SK-N-SH (cell line): Measurements from ENCODE around the gene ARHGDIB. TPM values are rescaled to one million over a fixed set of nuclear protein-coding genes. Genes with fewer than 3 reads are reported as not detected.

Source experiments
- CTCF ChIA-PET: fragments of 300-600, 350-600 bp; formaldehyde crosslinking; extraction: SDS; loops from one replicate; lab custom pipeline; 2021; lab: Yijun Ruan, JAX
- POLR2A ChIA-PET: fragments of 350-600 bp; sonication (Branson Sonifier 250); formaldehyde crosslinking; extraction: SDS; loops from one replicate; lab custom pipeline; 2020; ENCODE audit warnings: antibody characterized with exemption, inconsistent platforms; lab: Yijun Ruan, JAX
- DNase-seq: peaks from one replicate; pipeline ENCODE4 v3.0.0; 2012
- H2AFZ ChIP-seq: fragments of 200-600 bp; sonication (generic); 2 replicates; pipeline ENCODE4 v1.8.1; 2016; ENCODE audit warnings: antibody characterized with exemption, mild to moderate bottlenecking, low read depth
- H3F3A ChIP-seq: fragments of 200-600 bp; sonication (generic); replicated peaks from 2 replicates; pipeline ENCODE3; 2016; ENCODE audit warnings: antibody characterized with exemption, mild to moderate bottlenecking; ENCODE audit not compliant: insufficient read depth
- H3K27ac ChIP-seq, 2 experiments: fragments of 200-500 bp in 1 of 2; fragments of 200-600 bp in 1 of 2; sonication (Bioruptor generic) in 1 of 2; sonication (generic), shearing (Covaris generic) in 1 of 2; 2 replicates each; pipeline versions ENCODE4 v1.5.1 to v1.6.1; 2014 to 2016; ENCODE audit warnings: low read depth in 2 of 2, inconsistent platforms in 1 of 2, low read length in 1 of 2, mild to moderate bottlenecking in 1 of 2, mixed read lengths in 1 of 2
- H3K27me3 ChIP-seq: fragments of 200-600 bp; sonication (generic), shearing (Covaris generic); 2 replicates; pipeline ENCODE4 v1.6.1; 2016; ENCODE audit warnings: mixed run types; ENCODE audit not compliant: insufficient read depth
- H3K36me3 ChIP-seq, 2 experiments: fragments of 200-500 bp in 1 of 2; fragments of 200-600 bp in 1 of 2; sonication (Bioruptor generic) in 1 of 2; sonication (generic) in 1 of 2; replicated peaks in 1 of 2; 2 replicates each; pipeline versions ENCODE3 to v1.5.1; 2014 to 2016; ENCODE audit warnings: low read length in 1 of 2, mild to moderate bottlenecking in 1 of 2; ENCODE audit not compliant: insufficient read depth in 2 of 2, control insufficient read depth in 1 of 2
- H3K4me1 ChIP-seq, 2 experiments: fragments of 200-500 bp in 1 of 2; fragments of 200-600 bp in 1 of 2; sonication (Bioruptor generic) in 1 of 2; sonication (generic), shearing (Covaris generic) in 1 of 2; 2 replicates each; pipeline versions ENCODE4 v1.5.1 to v1.6.1; 2014 to 2016; ENCODE audit warnings: low read depth in 1 of 2, low read length in 1 of 2, mixed run types in 1 of 2; ENCODE audit not compliant: insufficient read depth in 2 of 2, control insufficient read depth in 1 of 2
- H3K4me2 ChIP-seq: fragments of 200-600 bp; sonication (generic), shearing (Covaris generic); 2 replicates; pipeline ENCODE4 v1.6.1; 2017; ENCODE audit warnings: mixed run types
- H3K4me3 ChIP-seq, 2 experiments: fragments of 200-500 bp in 1 of 2; fragments of 200-600 bp in 1 of 2; sonication (Bioruptor generic) in 1 of 2; sonication (generic), shearing (Covaris generic) in 1 of 2; 2 replicates each; pipeline versions ENCODE4 v1.5.1 to v1.8.1; 2014 to 2016; ENCODE audit warnings: low read depth in 2 of 2, inconsistent platforms in 1 of 2, low read length in 1 of 2, mild to moderate bottlenecking in 1 of 2, mixed read lengths in 1 of 2, moderate library complexity in 1 of 2
- H3K79me2 ChIP-seq: fragments of 200-600 bp; sonication (generic); 2 replicates; pipeline ENCODE4 v1.8.1; 2017; ENCODE audit warnings: mild to moderate bottlenecking; ENCODE audit not compliant: insufficient read depth
- H3K9ac ChIP-seq: fragments of 200-600 bp; sonication (generic); 2 replicates; pipeline ENCODE4 v1.6.1; 2017; ENCODE audit warnings: mixed run types
- H3K9me2 ChIP-seq: fragments of 200-600 bp; sonication (generic); 2 replicates; pipeline ENCODE4 v1.6.1; 2017; ENCODE audit warnings: mixed run types
- H3K9me3 ChIP-seq: fragments of 200-600 bp; sonication (generic); 2 replicates; pipeline ENCODE4 v1.6.1; 2017; ENCODE audit warnings: mixed run types, mild to moderate bottlenecking, moderate library complexity
- H4K20me1 ChIP-seq: fragments of 200-600 bp; sonication (generic); 2 replicates; pipeline ENCODE4 v1.6.1; 2017; ENCODE audit warnings: mild to moderate bottlenecking, mixed run types; ENCODE audit not compliant: insufficient read depth
- CHD2 ChIP-seq: fragments of 150-350 bp; IDR thresholded peaks from 2 replicates; pipeline ENCODE4 v1.6.1; 2018; ENCODE audit warnings: low read length; ENCODE audit not compliant: partially characterized antibody
- EP300 ChIP-seq, 2 experiments: IDR thresholded peaks; 2 replicates each; pipeline versions ENCODE4 v1.4.0 to v1.6.1; 2012; ENCODE audit warnings: borderline replicate concordance in 1 of 2, low read depth in 1 of 2, low read length in 1 of 2
- EZH2phosphoT487 ChIP-seq: fragments of 200-600 bp; sonication (generic); IDR thresholded peaks from 2 replicates; pipeline ENCODE4 v1.6.1; 2017; ENCODE audit warnings: low read depth, mixed run types, mild to moderate bottlenecking, antibody characterized with exemption, moderate library complexity, borderline replicate concordance
- FOSL2 ChIP-seq: IDR thresholded peaks from 2 replicates; pipeline ENCODE4 v1.4.0; 2012; ENCODE audit warnings: low read depth, mild to moderate bottlenecking, moderate library complexity, borderline replicate concordance
- FOXJ3 ChIP-seq: sonication (generic); formaldehyde crosslinking; IDR thresholded peaks from 2 replicates; pipeline ENCODE4 v1.5.1; 2020; ENCODE audit warnings: mild to moderate bottlenecking, missing genetic modification reagents
- FOXM1 ChIP-seq: IDR thresholded peaks from 2 replicates; pipeline ENCODE4 v1.4.0; 2012; ENCODE audit warnings: low read depth, mild to moderate bottlenecking
- GABPA ChIP-seq: IDR thresholded peaks from 2 replicates; pipeline ENCODE4 v1.4.0; 2012; ENCODE audit warnings: low read depth, mild to moderate bottlenecking
- GATA2 ChIP-seq: sonication (generic); formaldehyde crosslinking; IDR thresholded peaks from 2 replicates; pipeline ENCODE4 v1.5.0; 2020; ENCODE audit warnings: mild to moderate bottlenecking, missing genetic modification reagents
- IRF3 ChIP-seq: fragments of 150-350 bp; IDR thresholded peaks from 2 replicates; pipeline ENCODE4 v1.6.1; 2016; ENCODE audit warnings: mild to moderate bottlenecking, low read depth, low read length
- JUND ChIP-seq: IDR thresholded peaks from 2 replicates; pipeline ENCODE4 v1.4.0; 2012
- MXI1 ChIP-seq: IDR thresholded peaks from 2 replicates; pipeline ENCODE4 v1.6.1; 2012; ENCODE audit warnings: mild to moderate bottlenecking, low read depth, low read length, improper control_type of control experiment
- NFIC ChIP-seq: IDR thresholded peaks from 2 replicates; pipeline ENCODE4 v1.4.0; 2012; ENCODE audit warnings: borderline replicate concordance
- RCOR1 ChIP-seq: fragments of 150-350 bp; IDR thresholded peaks from 2 replicates; pipeline ENCODE4 v1.6.1; 2017; ENCODE audit warnings: antibody characterized with exemption, low read length
- REST ChIP-seq: IDR thresholded peaks from 2 replicates; pipeline ENCODE4 v1.6.1; 2012; ENCODE audit warnings: mild to moderate bottlenecking, low read depth, low read length, moderate library complexity
- RXRA ChIP-seq: IDR thresholded peaks from 2 replicates; pipeline ENCODE4 v1.4.0; 2012; ENCODE audit warnings: low read depth, mild to moderate bottlenecking, borderline replicate concordance
- TCF12 ChIP-seq: IDR thresholded peaks from 2 replicates; pipeline ENCODE4 v1.4.0; 2012
- YY1 ChIP-seq: IDR thresholded peaks from 2 replicates; pipeline ENCODE4 v1.4.0; 2012; ENCODE audit warnings: low read depth, mild to moderate bottlenecking
- ZBTB33 ChIP-seq: IDR thresholded peaks from 2 replicates; pipeline ENCODE4 v1.4.0; 2012; ENCODE audit warnings: low read depth, borderline replicate concordance
- WGBS: methylation state at CpG from one replicate; pipeline ENCODE4 v1.1.6; 2017; ENCODE audit warnings: low lambda C conversion rate; 5-methylcytosine and 5-hydroxymethylcytosine counted together
- polyA plus RNA-seq, 3 experiments: library from polyadenylated mRNA; depleted of rRNA; stranded (reverse); fragments of >200 nt; gene quantifications; 2 replicates each; pipeline ENCODE4 v1.2.3, GENCODE V29; 2012
- TF ChIP-seq, protein P1 (sequence below): fragments of 200-600 bp; sonication (generic); IDR thresholded peaks from 2 replicates; pipeline ENCODE4 v1.6.1; 2017; ENCODE audit warnings: antibody characterized with exemption, mild to moderate bottlenecking, moderate library complexity

ARHGDIB gene
- polyA plus RNA-seq, 1 of the 3 experiments (the other 2 are of a cell fraction), result 362 TPM

DNA sequence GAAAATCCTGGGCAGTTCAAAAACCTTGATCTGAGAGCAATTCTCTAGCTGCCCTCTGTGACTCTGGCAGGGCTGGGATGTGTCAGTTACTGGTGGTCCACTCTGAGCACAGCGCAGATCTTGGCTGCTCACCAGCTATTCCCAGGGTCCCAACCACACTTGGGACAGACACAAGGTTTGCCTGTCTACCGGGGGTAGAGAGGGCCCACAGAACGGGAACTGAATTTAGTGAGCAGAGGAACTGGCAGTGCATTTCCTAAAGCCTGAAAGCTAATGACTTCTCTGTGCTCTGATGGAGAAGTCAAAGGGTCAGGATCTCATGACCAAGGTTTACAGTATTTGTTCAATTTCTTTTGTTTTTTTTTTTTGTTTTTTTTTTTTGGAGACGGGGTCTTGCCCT, 14.1 kb upstream of the ARHGDIB start:
- no peak overlapping the region for H2AFZ ChIP-seq
- H4K20me1 ChIP-seq, result no peaks in the 10 kb centered on the region
- no peaks in the 10 kb centered on the region for H3F3A ChIP-seq
- ChIA-PET POLR2A (no interaction called here), CTCF (no interaction called here)
- no peak overlapping the region for H3K4me2 ChIP-seq
- no peak for TF ChIP-seq YY1
- no peak for TF ChIP-seq TCF12
- no peak for TF ChIP-seq FOXJ3
- TF ChIP-seq RXRA, result no peak
- TF ChIP-seq JUND, result no peak
- TF ChIP-seq IRF3, result no peak
- TF ChIP-seq REST, result no peak
- TF ChIP-seq EZH2phosphoT487, result no peak
- no peak for TF ChIP-seq MXI1
- TF ChIP-seq ZBTB33, result no peak
- no peak for TF ChIP-seq FOSL2
- no peak for TF ChIP-seq CHD2
- no peak for TF ChIP-seq EP300 (IDR thresholded peaks at IDR 0.05; ENCODE audit: borderline replicate concordance in 1 of 2, low read depth in 1 of 2, low read length in 1 of 2)
- TF ChIP-seq GABPA, result no peak
- TF ChIP-seq, protein P1, sequence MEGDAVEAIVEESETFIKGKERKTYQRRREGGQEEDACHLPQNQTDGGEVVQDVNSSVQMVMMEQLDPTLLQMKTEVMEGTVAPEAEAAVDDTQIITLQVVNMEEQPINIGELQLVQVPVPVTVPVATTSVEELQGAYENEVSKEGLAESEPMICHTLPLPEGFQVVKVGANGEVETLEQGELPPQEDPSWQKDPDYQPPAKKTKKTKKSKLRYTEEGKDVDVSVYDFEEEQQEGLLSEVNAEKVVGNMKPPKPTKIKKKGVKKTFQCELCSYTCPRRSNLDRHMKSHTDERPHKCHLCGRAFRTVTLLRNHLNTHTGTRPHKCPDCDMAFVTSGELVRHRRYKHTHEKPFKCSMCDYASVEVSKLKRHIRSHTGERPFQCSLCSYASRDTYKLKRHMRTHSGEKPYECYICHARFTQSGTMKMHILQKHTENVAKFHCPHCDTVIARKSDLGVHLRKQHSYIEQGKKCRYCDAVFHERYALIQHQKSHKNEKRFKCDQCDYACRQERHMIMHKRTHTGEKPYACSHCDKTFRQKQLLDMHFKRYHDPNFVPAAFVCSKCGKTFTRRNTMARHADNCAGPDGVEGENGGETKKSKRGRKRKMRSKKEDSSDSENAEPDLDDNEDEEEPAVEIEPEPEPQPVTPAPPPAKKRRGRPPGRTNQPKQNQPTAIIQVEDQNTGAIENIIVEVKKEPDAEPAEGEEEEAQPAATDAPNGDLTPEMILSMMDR, result no peak
- TF ChIP-seq RCOR1, result no peak
- TF ChIP-seq NFIC, result no peak
- TF ChIP-seq GATA2 (CRISPR knock-in tag), result no peak
- no peak for TF ChIP-seq FOXM1
- no peaks in the 10 kb centered on the region for H3K27me3 ChIP-seq
- H3K9me3 ChIP-seq, result no peaks in the 10 kb centered on the region
- no peaks in the 10 kb centered on the region for H3K9me2 ChIP-seq
- H3K36me3 ChIP-seq, result no peaks in the 10 kb centered on the region
- H3K9ac ChIP-seq, result no peak overlapping the region
- H3K4me3 ChIP-seq, result no peak overlapping the region
- no peak overlapping the region for H3K27ac ChIP-seq
- H3K79me2 ChIP-seq, result no peaks in the 10 kb centered on the region
- WGBS, result 58% methylated on average over 4 of the region's 4 CpGs
- no peaks in the 10 kb centered on the region for H3K4me1 ChIP-seq
- no peak for DNase-seq
